ENCODE data around the gene ARHGEF12. TPM values are rescaled to one million over a fixed set of nuclear protein-coding genes. Genes with fewer than 3 reads are reported as not detected.

Gene ARHGEF12
- total and polyA plus RNA-seq, 2 donors (not counting 1 experiment from before 2014, with no cell fraction given) = 2.0 to 21.6 TPM

- Histone ChIP-seq H3K4me1 (ENCODE audit: control insufficient read depth in 2 of 2, insufficient read depth in 2 of 2, low read length in 2 of 2) (no peaks in the 10 kb centered on the region), H3K79me2 (ENCODE audit: control insufficient read depth, insufficient read depth, low read length) (no peaks in the 10 kb centered on the region), H3K27me3 (replicated peaks in 1 of 4; ENCODE audit: control extremely low read depth in 1 of 4, control insufficient read depth in 3 of 4, insufficient read depth in 4 of 4, low read length in 3 of 4) (peaks cover 0 to 9% (median 3%) of the 10 kb centered on the region in 4 experiments), H3K9me3 (ENCODE audit: control extremely low read depth in 1 of 3, control insufficient read depth in 2 of 3, insufficient read depth in 1 of 3, low read length in 2 of 3) (peaks cover 0 to 8% (median 0%) of the 10 kb centered on the region in 3 donors), H3K4me3 (ENCODE audit: control extremely low read depth in 1 of 5, extremely low read depth in 1 of 5, insufficient read depth in 1 of 5, low read depth in 2 of 5, low read length in 4 of 5) (no peak overlapping the region), H4K20me1 (ENCODE audit: control insufficient read depth, insufficient read depth, low read length, poor library complexity, severe bottlenecking) (no peaks in the 10 kb centered on the region), H2AFZ (ENCODE audit: insufficient read depth, low read depth, low read length, poor library complexity, severe bottlenecking) (no peak overlapping the region), H3K27ac (ENCODE audit: low read length in 2 of 2) (no peak overlapping the region), H3K4me2 (replicated peaks; ENCODE audit: low read depth, low read length, poor library complexity, severe bottlenecking) (no peak overlapping the region), H3K36me3 (replicated peaks in 1 of 2; ENCODE audit: control extremely low read depth in 1 of 2, control insufficient read depth in 1 of 2, extremely low read depth in 1 of 2, insufficient read depth in 2 of 2, low read length in 1 of 2) (no peaks in the 10 kb centered on the region), H3K9ac (ENCODE audit: low read length) (no peak overlapping the region)
- peaks cover 45% of the 10 kb centered on the region for H3K27me3 Mint-ChIP-seq
- DNase-seq (no peak), ATAC-seq (ENCODE audit: low read depth) (no peak)
- WGBS (ENCODE audit: insufficient coverage) = 93% methylated on average over 3 of the region's 6 CpGs
- H3K4me1 Mint-ChIP-seq = no peaks in the 10 kb centered on the region
- TF ChIP-seq EZH2 (IDR thresholded peaks at IDR 0.05; ENCODE audit: borderline replicate concordance, insufficient read depth, low read depth, low read length, poor library complexity, severe bottlenecking) = no peak
- no peak for TF ChIP-seq CTCF (IDR thresholded peaks at IDR 0.05)
- no peak overlapping the region for H3K4me3 Mint-ChIP-seq
- ChIA-PET POLR2A (no interaction called here), CTCF (no interaction called here)
- intact Hi-C loops (cut with micrococcal nuclease) = no loop called here
- no peak overlapping the region for H3K27ac Mint-ChIP-seq
- no peaks in the 10 kb centered on the region for H3K9me3 Mint-ChIP-seq (ENCODE audit: insufficient read depth)
These were observed 193.7 kb downstream of the ARHGEF12 start for GRCh38 chr11:120529911-120530310.

DNA sequence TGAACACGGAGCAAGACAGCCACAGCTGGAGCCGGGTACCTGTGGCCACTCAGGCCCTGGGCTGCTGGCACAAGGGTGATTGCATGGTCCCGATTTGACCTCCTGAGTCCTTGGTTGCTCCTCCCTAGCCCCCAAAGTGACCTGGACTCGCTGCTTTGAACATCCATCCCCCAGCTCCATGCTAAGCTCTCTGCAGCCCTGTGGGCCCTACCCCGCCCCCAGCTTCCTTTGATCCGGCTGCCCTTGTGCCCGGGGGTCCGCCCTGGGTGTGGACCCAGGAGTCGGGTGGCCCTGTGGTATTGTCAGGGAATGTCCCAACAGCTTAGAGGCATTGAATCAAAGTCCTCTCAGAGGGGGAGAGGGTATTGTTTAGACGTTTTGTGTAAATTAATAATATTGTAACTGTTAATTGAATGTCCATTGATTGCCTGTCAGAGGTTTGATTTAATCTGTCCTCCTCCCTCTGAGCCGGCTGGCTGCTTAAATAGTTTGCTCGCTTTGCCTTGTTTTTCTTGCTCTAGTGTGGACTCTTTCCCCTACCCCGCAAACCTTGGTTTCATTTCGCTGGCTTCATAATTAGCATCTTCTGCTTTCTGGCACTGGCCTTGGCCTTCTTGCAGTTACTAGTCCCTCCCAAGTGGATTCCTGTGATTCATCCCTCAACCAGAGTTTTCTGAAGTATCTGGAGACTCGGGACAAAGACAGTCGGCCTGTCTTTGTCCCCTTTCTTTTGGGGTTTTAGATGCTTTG is 196.0 kb downstream of the ARHGEF12 start:
- no peak overlapping the region for H3K4me2 ChIP-seq (replicated peaks; ENCODE audit: low read depth, low read length, poor library complexity, severe bottlenecking)
- H3K9me3 Mint-ChIP-seq (ENCODE audit: insufficient read depth) = no peaks in the 10 kb centered on the region
- POLR2A ChIA-PET = no interaction called here

More for the DNA sequence above, 196.0 kb downstream of the ARHGEF12 start:
- no peak for TF ChIP-seq EZH2 (IDR thresholded peaks at IDR 0.05; ENCODE audit: borderline replicate concordance, insufficient read depth, low read depth, low read length, poor library complexity, severe bottlenecking)
- no peak for TF ChIP-seq CTCF (IDR thresholded peaks at IDR 0.05)
- Histone ChIP-seq H3K27ac (ENCODE audit: low read length in 2 of 2) (no peak overlapping the region), H3K36me3 (replicated peaks in 1 of 2; ENCODE audit: control extremely low read depth in 1 of 2, control insufficient read depth in 1 of 2, extremely low read depth in 1 of 2, insufficient read depth in 2 of 2, low read length in 1 of 2) (no peaks in the 10 kb centered on the region), H3K27me3 (replicated peaks in 1 of 4; ENCODE audit: control extremely low read depth in 1 of 4, control insufficient read depth in 3 of 4, insufficient read depth in 4 of 4, low read length in 3 of 4) (peaks cover 0 to 9% (median 3%) of the 10 kb centered on the region in 4 experiments), H3K4me3 (ENCODE audit: control extremely low read depth in 1 of 5, extremely low read depth in 1 of 5, insufficient read depth in 1 of 5, low read depth in 2 of 5, low read length in 4 of 5) (no peak overlapping the region), H2AFZ (ENCODE audit: insufficient read depth, low read depth, low read length, poor library complexity, severe bottlenecking) (no peak overlapping the region), H4K20me1 (ENCODE audit: control insufficient read depth, insufficient read depth, low read length, poor library complexity, severe bottlenecking) (no peaks in the 10 kb centered on the region), H3K9me3 (ENCODE audit: control extremely low read depth in 1 of 3, control insufficient read depth in 2 of 3, insufficient read depth in 1 of 3, low read length in 2 of 3) (peaks cover 0 to 8% (median 0%) of the 10 kb centered on the region in 3 donors), H3K9ac (ENCODE audit: low read length) (no peak overlapping the region), H3K79me2 (ENCODE audit: control insufficient read depth, insufficient read depth, low read length) (no peaks in the 10 kb centered on the region), H3K4me1 (ENCODE audit: control insufficient read depth in 2 of 2, insufficient read depth in 2 of 2, low read length in 2 of 2) (no peaks in the 10 kb centered on the region)
- CTCF ChIA-PET = no interaction called here
- 80% methylated on average over 13 of the region's 16 CpGs for WGBS (ENCODE audit: insufficient coverage)
- Mint-ChIP-seq H3K4me1 (no peaks in the 10 kb centered on the region), H3K4me3 (no peak overlapping the region), H3K27me3 (peaks cover 39% of the 10 kb centered on the region), H3K27ac (no peak overlapping the region)
- no peak for DNase-seq
- ATAC-seq (ENCODE audit: low read depth) = no peak
- intact Hi-C loops (cut with micrococcal nuclease) = no loop called here
